Activated CD8-positive, alpha-beta memory T cell treated with anti-CD3 and anti-CD28 coated beads for 36 hours (primary cell): Measurements from ENCODE around the gene TJP2. TPM values are rescaled to one million over a fixed set of nuclear protein-coding genes. Genes with fewer than 3 reads are reported as not detected.
"Not testable (repeated sequence)": the region's sequence is repeated elsewhere in the genome, so short reads cannot be mapped to it uniquely, and the experiment has no call there.

ENCODE experiments used
- CTCF ChIA-PET: fragments of 350-600 bp; sonication (Branson Sonifier 250); formaldehyde crosslinking; loops from one replicate; lab custom pipeline; 2021; ENCODE audit warnings: antibody characterized with exemption; lab: Charles Lee
- POLR2A ChIA-PET: fragments of 350-600 bp; sonication (Branson Sonifier 250); formaldehyde crosslinking; loops from one replicate; lab custom pipeline; 2021; ENCODE audit warnings: antibody characterized with exemption; lab: Charles Lee
- total RNA-seq, 2 experiments: library from RNA; stranded (reverse); gene quantifications; one replicate each; pipeline ENCODE4 v1.2.3, GENCODE V29; 2021

Gene TJP2
- total RNA-seq, 2 experiments from 2014 or later: 14.1 to 16.6 TPM

GRCh38 chr9:69306895-69307445 lies 132.9 kb downstream of the TJP2 start:
- CTCF ChIA-PET, POLR2A ChIA-PET: not testable (repeated sequence)

- ChIA-PET CTCF (no interaction called here), POLR2A (no interaction called here)
These were observed 133.5 kb downstream of the TJP2 start for GRCh38 chr9:69307446-69308205.

- ChIA-PET CTCF (no interaction called here), POLR2A (no interaction called here)
These were observed 134.3 kb downstream of the TJP2 start for GRCh38 chr9:69308206-69308931.

- CTCF ChIA-PET: no interaction called here
- POLR2A ChIA-PET: no interaction called here
These were observed 139.1 kb downstream of the TJP2 start for GRCh38 chr9:69313175-69313574.

GRCh38 chr9:69314547-69314946 lies 140.5 kb downstream of the TJP2 start:
- POLR2A ChIA-PET: no interaction called here
- CTCF ChIA-PET: no interaction called here

- ChIA-PET CTCF (no interaction called here), POLR2A (no interaction called here)
These were observed 143.0 kb downstream of the TJP2 start for GRCh38 chr9:69317081-69317480.

- ChIA-PET POLR2A (no interaction called here), CTCF (no interaction called here)
These were observed 143.8 kb downstream of the TJP2 start for GRCh38 chr9:69317894-69318293.

- ChIA-PET POLR2A (no interaction called here), CTCF (no interaction called here)
These were observed 145.4 kb downstream of the TJP2 start for GRCh38 chr9:69319324-69320025.

GRCh38 chr9:69322256-69322655 lies 148.2 kb downstream of the TJP2 start:
- POLR2A ChIA-PET: no interaction called here
- CTCF ChIA-PET: interaction anchor here (0.6 kb wide), 1 partner anchor 185 kb away, joined by 3 read pairs; no protein-coding TSS in a partner anchor

GRCh38 chr9:69323861-69324260 lies 149.8 kb downstream of the TJP2 start:
- ChIA-PET CTCF (no interaction called here), POLR2A (no interaction called here)

Other genes starting within 250 kb of the TJP2 start
- gene PRKACG, start 160.2 kb upstream of the TJP2 start, total RNA-seq: not detected
- gene FXN, start 138.5 kb upstream of the TJP2 start, total RNA-seq: 10 to 100 TPM; 34.4 to 35.6 TPM
- not detected for gene ENTREP1, start 150.9 kb downstream of the TJP2 start, total RNA-seq